ENCODE data around the gene GNA12.

DNA sequence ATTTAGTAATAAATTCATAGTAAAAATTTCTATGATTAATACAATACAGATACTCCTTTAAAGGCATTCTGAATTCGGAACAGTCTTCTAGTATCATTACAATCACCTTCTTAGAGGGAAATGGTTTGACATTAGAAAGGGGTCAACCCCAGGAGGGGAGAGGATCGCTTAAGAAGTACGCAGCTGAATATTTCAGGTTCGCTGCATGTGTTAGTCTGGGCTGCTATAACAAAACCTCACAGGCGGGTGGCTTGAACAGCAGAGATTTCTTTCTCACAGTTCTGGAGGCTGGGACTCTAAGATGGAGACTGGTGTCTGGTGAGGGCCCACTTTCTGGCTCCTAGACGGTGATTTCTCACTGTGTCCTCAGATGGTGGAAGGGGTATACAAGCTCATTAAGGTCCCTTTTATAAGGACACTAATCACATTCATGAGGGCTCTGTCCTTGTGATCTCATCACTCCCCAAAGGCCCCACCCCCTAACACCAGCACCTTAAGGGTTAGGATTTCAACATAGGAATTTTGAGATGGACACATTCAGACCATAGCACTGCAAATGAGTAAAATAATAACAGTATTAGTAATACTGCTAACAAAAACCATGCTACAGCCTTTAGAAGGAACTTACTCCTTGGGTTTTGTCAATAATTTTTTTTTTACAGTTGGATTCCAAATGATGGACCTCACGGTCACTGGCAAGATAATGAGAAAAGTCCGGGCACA, 34.0 kb downstream of the GNA12 start:
- no peak for TF ChIP-seq EZH2 (IDR thresholded peaks at IDR 0.05; ENCODE audit: borderline replicate concordance)
- TF ChIP-seq, protein P1, sequence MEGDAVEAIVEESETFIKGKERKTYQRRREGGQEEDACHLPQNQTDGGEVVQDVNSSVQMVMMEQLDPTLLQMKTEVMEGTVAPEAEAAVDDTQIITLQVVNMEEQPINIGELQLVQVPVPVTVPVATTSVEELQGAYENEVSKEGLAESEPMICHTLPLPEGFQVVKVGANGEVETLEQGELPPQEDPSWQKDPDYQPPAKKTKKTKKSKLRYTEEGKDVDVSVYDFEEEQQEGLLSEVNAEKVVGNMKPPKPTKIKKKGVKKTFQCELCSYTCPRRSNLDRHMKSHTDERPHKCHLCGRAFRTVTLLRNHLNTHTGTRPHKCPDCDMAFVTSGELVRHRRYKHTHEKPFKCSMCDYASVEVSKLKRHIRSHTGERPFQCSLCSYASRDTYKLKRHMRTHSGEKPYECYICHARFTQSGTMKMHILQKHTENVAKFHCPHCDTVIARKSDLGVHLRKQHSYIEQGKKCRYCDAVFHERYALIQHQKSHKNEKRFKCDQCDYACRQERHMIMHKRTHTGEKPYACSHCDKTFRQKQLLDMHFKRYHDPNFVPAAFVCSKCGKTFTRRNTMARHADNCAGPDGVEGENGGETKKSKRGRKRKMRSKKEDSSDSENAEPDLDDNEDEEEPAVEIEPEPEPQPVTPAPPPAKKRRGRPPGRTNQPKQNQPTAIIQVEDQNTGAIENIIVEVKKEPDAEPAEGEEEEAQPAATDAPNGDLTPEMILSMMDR (IDR thresholded peaks at IDR 0.05; ENCODE audit: poor library complexity): no peak

Data from hepatocyte (in vitro differentiated cells).